SKM-1 (cell line): ENCODE data around the gene HPCA.

ENCODE experiments used
- DNase-seq: peaks from one replicate; lab custom pipeline; 2025; ENCODE audit not compliant: unreplicated experiment; lab: John Stamatoyannopoulos, UW

HPCA gene

GRCh38 chr1:32870615-32871363 is 15.5 kb upstream of the HPCA start, which contains the start of gene FNDC5:
Gene FNDC5, minus strand, starts transcription at chr1:32870912.
- no peak for DNase-seq

GRCh38 chr1:32871364-32872191 is 14.7 kb upstream of the HPCA start:
- DNase-seq, result no peak

- no peak for DNase-seq
These were observed 14.2 kb upstream of the HPCA start for GRCh38 chr1:32872192-32872460.

- no peak for DNase-seq
These were observed 12.8 kb upstream of the HPCA start for GRCh38 chr1:32873484-32873883.

- DNase-seq, result no peak
These were observed 11.2 kb upstream of the HPCA start for GRCh38 chr1:32874860-32875752.

GRCh38 chr1:32876341-32877210 is 9.7 kb upstream of the HPCA start:
- no peak for DNase-seq

- DNase-seq, result no peak
These were observed 8.8 kb upstream of the HPCA start for GRCh38 chr1:32877211-32878110.

GRCh38 chr1:32878183-32878582 is 8.1 kb upstream of the HPCA start:
- no peak for DNase-seq

- DNase-seq, result no peak
These were observed 7.7 kb upstream of the HPCA start for GRCh38 chr1:32878637-32879041.

- no peak for DNase-seq
These were observed 5.0 kb upstream of the HPCA start for GRCh38 chr1:32881291-32881690.

GRCh38 chr1:32881871-32882850 is 4.1 kb upstream of the HPCA start:
- DNase-seq, result no peak

GRCh38 chr1:32883338-32884031 is 2.8 kb upstream of the HPCA start:
- DNase-seq, result no peak

- no peak for DNase-seq
These were observed 2.3 kb upstream of the HPCA start for GRCh38 chr1:32884032-32884372.

- no peak for DNase-seq
These were observed 1.6 kb upstream of the HPCA start for GRCh38 chr1:32884726-32885125.

GRCh38 chr1:32885676-32886003 is 651 bp upstream of the HPCA start:
- DNase-seq, result no peak

- DNase-seq, result no peak
These were observed 630 bp downstream of the HPCA start for GRCh38 chr1:32886828-32887414.

GRCh38 chr1:32887623-32888022 is 1.3 kb downstream of the HPCA start:
- DNase-seq, result no peak

- no peak for DNase-seq
These were observed 1.8 kb downstream of the HPCA start for GRCh38 chr1:32888134-32888533.
